Left kidney (tissue), 2 donors: ENCODE measurements around the gene RAB40B. TPM values are rescaled to one million over a fixed set of nuclear protein-coding genes. Genes with fewer than 3 reads are reported as not detected.

Experiments
- DNase-seq: peaks from one replicate; pipeline ENCODE4 v3.0.0-alpha.2; 2013
- polyA plus RNA-seq: library from polyadenylated mRNA; unstranded; fragments of 120-200 nt; gene quantifications from one replicate; pipeline ENCODE4 v1.2.1, GENCODE V29; 2013; ENCODE audit not compliant: insufficient read length

Gene RAB40B
- polyA plus RNA-seq, 1 donor = 16.3 TPM

GRCh38 chr17:82693168-82693867, 5.2 kb downstream of the RAB40B start:
- peak; percentile 62 for DNase-seq

GRCh38 chr17:82692268-82692667, 6.2 kb downstream of the RAB40B start:
- DNase-seq = no peak

GRCh38 chr17:82691714-82692113, 6.8 kb downstream of the RAB40B start:
- no peak for DNase-seq

- no peak for DNase-seq
Observed at GRCh38 chr17:82690786-82691489, 7.6 kb downstream of the RAB40B start.

- no peak for DNase-seq
Observed at GRCh38 chr17:82689077-82689476, 9.4 kb downstream of the RAB40B start.

GRCh38 chr17:82687871-82688270, 10.6 kb downstream of the RAB40B start:
- no peak for DNase-seq

- peak; percentile 56 for DNase-seq
Observed at GRCh38 chr17:82687375-82687861, 11.1 kb downstream of the RAB40B start.

- DNase-seq = no peak
Observed at GRCh38 chr17:82686366-82687324, 11.9 kb downstream of the RAB40B start.

- DNase-seq = no peak
Observed at GRCh38 chr17:82685291-82685690, 13.2 kb downstream of the RAB40B start.

GRCh38 chr17:82684228-82684841, 14.2 kb downstream of the RAB40B start:
- no peak for DNase-seq

- DNase-seq = no peak
Observed at GRCh38 chr17:82683534-82683933, 15.0 kb downstream of the RAB40B start.

GRCh38 chr17:82681547-82681946, 17.0 kb downstream of the RAB40B start:
- no peak for DNase-seq

GRCh38 chr17:82679586-82680465, 18.7 kb downstream of the RAB40B start:
- DNase-seq = no peak

- DNase-seq = no peak
Observed at GRCh38 chr17:82678265-82678891, 20.1 kb downstream of the RAB40B start.

- DNase-seq = no peak
Observed at GRCh38 chr17:82677353-82677925, 21.1 kb downstream of the RAB40B start.

- DNase-seq = no peak
Observed at GRCh38 chr17:82675476-82676245, 22.8 kb downstream of the RAB40B start.

GRCh38 chr17:82674656-82675475, 23.6 kb downstream of the RAB40B start:
- no peak for DNase-seq
